ENCODE measurements around the gene DNASE1L1. TPM values are rescaled to one million over a fixed set of nuclear protein-coding genes. Genes with fewer than 3 reads are reported as not detected.

The DNASE1L1 gene
- total and polyA plus RNA-seq, 4 donors, result 9.3 to 22.1 (median 16.7) TPM

- 83% methylated on average over 10 of the region's 10 CpGs for WGBS
- H3K9ac ChIP-seq (ENCODE audit: low read depth in 1 of 2, low read length in 2 of 2), result no peak overlapping the region
Measured at GRCh38 chrX:154375156-154375504, 33.9 kb downstream of the DNASE1L1 start.

GRCh38 chrX:154374313-154375155 lies 34.5 kb downstream of the DNASE1L1 start, which contains the start of gene FLNA:
FLNA (minus strand) TSS chrX:154374634; CDS start chrX:154371245, 3,389 bp downstream.
- Histone ChIP-seq H3K9ac (ENCODE audit: low read depth in 1 of 2, low read length in 2 of 2) (no peak within 1 kb of the TSS), H3K36me3 (ENCODE audit: control insufficient read depth in 4 of 4, insufficient read depth in 3 of 4, low read depth in 1 of 4, low read length in 3 of 4) (no peaks in the 10 kb centered on the region), H3K4me1 (ENCODE audit: control insufficient read depth in 4 of 4, insufficient read depth in 4 of 4, low read length in 3 of 4) (peaks cover 8 to 25% (median 11%) of the 10 kb centered on the region in 4 donors), H3K27ac (ENCODE audit: low read depth in 1 of 2, low read length in 2 of 2) (peak within 1 kb of the TSS; percentile 35 to 42), H3K9me3 (ENCODE audit: control insufficient read depth in 4 of 4, low read length in 3 of 4) (no peaks in the 10 kb centered on the region), H3K4me3 (ENCODE audit: low read depth in 1 of 3, low read length in 3 of 3) (peak within 1 kb of the TSS in 2 of 3 donors; percentile 27 to 33), H3K27me3 (ENCODE audit: control insufficient read depth in 4 of 4, insufficient read depth in 4 of 4, low read length in 3 of 4) (no peaks in the 10 kb centered on the region)
- no peak for DNase-seq (ENCODE audit: low spot score)
- WGBS, result 8% methylated on average over 89 of the region's 95 CpGs
- TF ChIP-seq JUND (IDR thresholded peaks at IDR 0.05) (no peak), FOXA2 (IDR thresholded peaks at IDR 0.05) (no peak), YY1 (IDR thresholded peaks at IDR 0.05) (no peak)

More at GRCh38 chrX:154375156-154375504, 33.9 kb downstream of the DNASE1L1 start:
- Histone ChIP-seq H3K36me3 (ENCODE audit: control insufficient read depth in 4 of 4, insufficient read depth in 3 of 4, low read depth in 1 of 4, low read length in 3 of 4) (no peaks in the 10 kb centered on the region), H3K27me3 (ENCODE audit: control insufficient read depth in 4 of 4, insufficient read depth in 4 of 4, low read length in 3 of 4) (no peaks in the 10 kb centered on the region), H3K27ac (ENCODE audit: low read depth in 1 of 2, low read length in 2 of 2) (peak overlapping the region in 1 of 2 donors; percentile 42), H3K4me1 (ENCODE audit: control insufficient read depth in 4 of 4, insufficient read depth in 4 of 4, low read length in 3 of 4) (peaks cover 8 to 26% (median 13%) of the 10 kb centered on the region in 4 donors), H3K4me3 (ENCODE audit: low read depth in 1 of 3, low read length in 3 of 3) (no peak overlapping the region), H3K9me3 (ENCODE audit: control insufficient read depth in 4 of 4, low read length in 3 of 4) (no peaks in the 10 kb centered on the region)
- no peak for DNase-seq (ENCODE audit: low spot score)
- TF ChIP-seq ATF3 (IDR thresholded peaks at IDR 0.05) (no peak), JUND (IDR thresholded peaks at IDR 0.05) (no peak), HNF4A (conservative IDR thresholded peaks at IDR 0.05) (no peak), EGR1 (IDR thresholded peaks at IDR 0.05; ENCODE audit: low read depth in 2 of 2) (no peak), FOXA1 (IDR thresholded peaks at IDR 0.05) (no peak), ZBTB33 (IDR thresholded peaks at IDR 0.05) (no peak), GABPA (IDR thresholded peaks at IDR 0.05 in 1 of 2, conservative IDR thresholded peaks at IDR 0.05 in 1 of 2) (no peak)
- TF ChIP-seq, protein P1, sequence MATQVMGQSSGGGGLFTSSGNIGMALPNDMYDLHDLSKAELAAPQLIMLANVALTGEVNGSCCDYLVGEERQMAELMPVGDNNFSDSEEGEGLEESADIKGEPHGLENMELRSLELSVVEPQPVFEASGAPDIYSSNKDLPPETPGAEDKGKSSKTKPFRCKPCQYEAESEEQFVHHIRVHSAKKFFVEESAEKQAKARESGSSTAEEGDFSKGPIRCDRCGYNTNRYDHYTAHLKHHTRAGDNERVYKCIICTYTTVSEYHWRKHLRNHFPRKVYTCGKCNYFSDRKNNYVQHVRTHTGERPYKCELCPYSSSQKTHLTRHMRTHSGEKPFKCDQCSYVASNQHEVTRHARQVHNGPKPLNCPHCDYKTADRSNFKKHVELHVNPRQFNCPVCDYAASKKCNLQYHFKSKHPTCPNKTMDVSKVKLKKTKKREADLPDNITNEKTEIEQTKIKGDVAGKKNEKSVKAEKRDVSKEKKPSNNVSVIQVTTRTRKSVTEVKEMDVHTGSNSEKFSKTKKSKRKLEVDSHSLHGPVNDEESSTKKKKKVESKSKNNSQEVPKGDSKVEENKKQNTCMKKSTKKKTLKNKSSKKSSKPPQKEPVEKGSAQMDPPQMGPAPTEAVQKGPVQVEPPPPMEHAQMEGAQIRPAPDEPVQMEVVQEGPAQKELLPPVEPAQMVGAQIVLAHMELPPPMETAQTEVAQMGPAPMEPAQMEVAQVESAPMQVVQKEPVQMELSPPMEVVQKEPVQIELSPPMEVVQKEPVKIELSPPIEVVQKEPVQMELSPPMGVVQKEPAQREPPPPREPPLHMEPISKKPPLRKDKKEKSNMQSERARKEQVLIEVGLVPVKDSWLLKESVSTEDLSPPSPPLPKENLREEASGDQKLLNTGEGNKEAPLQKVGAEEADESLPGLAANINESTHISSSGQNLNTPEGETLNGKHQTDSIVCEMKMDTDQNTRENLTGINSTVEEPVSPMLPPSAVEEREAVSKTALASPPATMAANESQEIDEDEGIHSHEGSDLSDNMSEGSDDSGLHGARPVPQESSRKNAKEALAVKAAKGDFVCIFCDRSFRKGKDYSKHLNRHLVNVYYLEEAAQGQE (IDR thresholded peaks at IDR 0.05), result no peak
